Thymus (tissue), 11 donors: ENCODE results near the gene FAM168A. TPM values are rescaled to one million over a fixed set of nuclear protein-coding genes. Genes with fewer than 3 reads are reported as not detected.

ENCODE experiments used
- DNase-seq, 9 donors: peaks; one replicate each; pipeline ENCODE4 v3.0.0-alpha.2; 2013; ENCODE audit warnings: low spot score in 9 of 9, low read depth in 6 of 9, missing footprints in 1 of 9
- H3K27ac ChIP-seq, 2 donors: one replicate each; pipeline ENCODE4 v1.5.1; 2013; ENCODE audit warnings: control low read depth in 1 of 2, low read depth in 1 of 2, low read length in 1 of 2, mild to moderate bottlenecking in 1 of 2, moderate library complexity in 1 of 2
- H3K27me3 ChIP-seq, 2 donors: one replicate each; pipeline ENCODE4 v1.5.1; 2013; ENCODE audit warnings: low read length in 1 of 2; ENCODE audit not compliant: control insufficient read depth in 2 of 2, insufficient read depth in 1 of 2
- H3K36me3 ChIP-seq, 2 donors: one replicate each; pipeline ENCODE4 v1.5.1; 2013; ENCODE audit warnings: low read length in 1 of 2, mild to moderate bottlenecking in 1 of 2, moderate library complexity in 1 of 2; ENCODE audit not compliant: control insufficient read depth in 2 of 2, insufficient read depth in 2 of 2
- H3K4me1 ChIP-seq, 2 donors: one replicate each; pipeline ENCODE4 v1.5.1; 2013; ENCODE audit warnings: low read length in 2 of 2; ENCODE audit not compliant: control insufficient read depth in 2 of 2, insufficient read depth in 2 of 2
- H3K4me3 ChIP-seq, 2 donors: one replicate each; pipeline ENCODE4 v1.5.1; 2013; ENCODE audit warnings: low read length in 2 of 2, control low read depth in 1 of 2, mild to moderate bottlenecking in 1 of 2
- H3K9me3 ChIP-seq, 2 donors: one replicate each; pipeline ENCODE4 v1.5.1; 2013; ENCODE audit warnings: low read length in 1 of 2, mild to moderate bottlenecking in 1 of 2; ENCODE audit not compliant: control insufficient read depth in 2 of 2, insufficient read depth in 1 of 2
- WGBS: extraction: QIAGEN DNeasy Blood & Tissue Kit; methylation state at CpG from one replicate; pipeline ENCODE4 v1.1.7; 2013; 5-methylcytosine and 5-hydroxymethylcytosine counted together
- polyA plus RNA-seq: library from polyadenylated mRNA; stranded (reverse); fragments of 200-250 nt; gene quantifications from one replicate; pipeline ENCODE4 v1.2.3, GENCODE V29; 2013
- total RNA-seq: library from RNA; stranded (reverse); fragments of 120-200 nt; gene quantifications from one replicate; pipeline ENCODE4 v1.2.4, GENCODE V29; 2013
- donor health status: healthy.

The FAM168A gene
- total and polyA plus RNA-seq, 2 donors = 6.8 to 9.7 TPM

GRCh38 chr11:73465023-73465675 lies 132.8 kb downstream of the FAM168A start:
- Histone ChIP-seq H3K4me3 (no peak overlapping the region), H3K4me1 (peaks cover 0 to 3% of the 10 kb centered on the region in 2 donors), H3K27ac (no peak overlapping the region), H3K36me3 (no peaks in the 10 kb centered on the region), H3K9me3 (no peaks in the 10 kb centered on the region), H3K27me3 (no peaks in the 10 kb centered on the region)
- WGBS = over 99% methylated on average over 3 of the region's 3 CpGs
- no peak for DNase-seq

- Histone ChIP-seq H3K4me1 (peaks cover 0 to 3% of the 10 kb centered on the region in 2 donors), H3K36me3 (no peaks in the 10 kb centered on the region), H3K27ac (no peak overlapping the region), H3K4me3 (no peak overlapping the region), H3K27me3 (no peaks in the 10 kb centered on the region), H3K9me3 (no peaks in the 10 kb centered on the region)
- 96% methylated on average over 2 of the region's 2 CpGs for WGBS
- DNase-seq = no peak
Observed at GRCh38 chr11:73464347-73464746, 133.6 kb downstream of the FAM168A start.

- DNase-seq = no peak
- Histone ChIP-seq H3K27me3 (no peaks in the 10 kb centered on the region), H3K36me3 (no peaks in the 10 kb centered on the region), H3K4me1 (peaks cover 0 to 3% of the 10 kb centered on the region in 2 donors), H3K27ac (no peak overlapping the region), H3K9me3 (no peaks in the 10 kb centered on the region), H3K4me3 (no peak overlapping the region)
- 96% methylated on average over 2 of the region's 2 CpGs for WGBS
Observed at GRCh38 chr11:73463359-73463758, 134.6 kb downstream of the FAM168A start.

- no peak for DNase-seq
- H3K27ac ChIP-seq = no peak overlapping the region
- H3K4me3 ChIP-seq = no peak overlapping the region
- H3K4me1 ChIP-seq = peaks cover 0 to 3% of the 10 kb centered on the region in 2 donors
- WGBS = 47% methylated on average over 3 of the region's 3 CpGs
- no peaks in the 10 kb centered on the region for H3K9me3 ChIP-seq
- H3K36me3 ChIP-seq = no peaks in the 10 kb centered on the region
- no peaks in the 10 kb centered on the region for H3K27me3 ChIP-seq
Observed at GRCh38 chr11:73461964-73462363, 135.9 kb downstream of the FAM168A start.

- peaks cover 0 to 3% of the 10 kb centered on the region in 2 donors for H3K4me1 ChIP-seq
- no peak overlapping the region for H3K4me3 ChIP-seq
- DNase-seq = no peak
- WGBS = 51% methylated on average over 2 of the region's 2 CpGs
- H3K27me3 ChIP-seq = no peaks in the 10 kb centered on the region
- no peak overlapping the region for H3K27ac ChIP-seq
- H3K36me3 ChIP-seq = peaks cover 0 to 3% of the 10 kb centered on the region in 2 donors
- H3K9me3 ChIP-seq = no peaks in the 10 kb centered on the region
Observed at GRCh38 chr11:73461335-73461840, 136.5 kb downstream of the FAM168A start.

GRCh38 chr11:73458201-73458600 lies 139.7 kb downstream of the FAM168A start:
- no peaks in the 10 kb centered on the region for H3K27me3 ChIP-seq
- peaks cover 3 to 4% of the 10 kb centered on the region in 2 donors for H3K36me3 ChIP-seq
- WGBS = 50% methylated on average over 1 of the region's 1 CpG
- peaks cover 0 to 3% of the 10 kb centered on the region in 2 donors for H3K4me1 ChIP-seq
- H3K4me3 ChIP-seq = no peak overlapping the region
- H3K27ac ChIP-seq = no peak overlapping the region
- no peaks in the 10 kb centered on the region for H3K9me3 ChIP-seq
- DNase-seq = no peak

- no peaks in the 10 kb centered on the region for H3K9me3 ChIP-seq
- WGBS = 98% methylated on average over 9 of the region's 9 CpGs
- no peaks in the 10 kb centered on the region for H3K27me3 ChIP-seq
- no peak overlapping the region for H3K27ac ChIP-seq
- H3K4me3 ChIP-seq = no peak overlapping the region
- peaks cover 3 to 7% of the 10 kb centered on the region in 2 donors for H3K36me3 ChIP-seq
- no peak for DNase-seq
- H3K4me1 ChIP-seq = no peaks in the 10 kb centered on the region
Observed at GRCh38 chr11:73454987-73455386, 142.9 kb downstream of the FAM168A start.

- H3K4me1 ChIP-seq = no peaks in the 10 kb centered on the region
- H3K27ac ChIP-seq = no peak overlapping the region
- H3K36me3 ChIP-seq = peaks cover 3 to 7% of the 10 kb centered on the region in 2 donors
- WGBS = 98% methylated on average over 4 of the region's 4 CpGs
- H3K27me3 ChIP-seq = no peaks in the 10 kb centered on the region
- no peak overlapping the region for H3K4me3 ChIP-seq
- no peaks in the 10 kb centered on the region for H3K9me3 ChIP-seq
- no peak for DNase-seq
Observed at GRCh38 chr11:73453562-73453961, 144.3 kb downstream of the FAM168A start.

GRCh38 chr11:73452726-73453125 lies 145.2 kb downstream of the FAM168A start:
- Histone ChIP-seq H3K9me3 (no peaks in the 10 kb centered on the region), H3K4me1 (no peaks in the 10 kb centered on the region), H3K36me3 (peaks cover 3 to 7% of the 10 kb centered on the region in 2 donors), H3K4me3 (no peak overlapping the region), H3K27me3 (no peaks in the 10 kb centered on the region), H3K27ac (no peak overlapping the region)
- no peak for DNase-seq
- over 99% methylated on average over 2 of the region's 2 CpGs for WGBS
